Activated CD4-positive, alpha-beta T cell treated with anti-CD3 and anti-CD28 coated beads for 36 hours (primary cell): ENCODE results near the gene INTU. TPM values are rescaled to one million over a fixed set of nuclear protein-coding genes. Genes with fewer than 3 reads are reported as not detected.

Experiments
- ATAC-seq: fragments of 200-7000 bp; cut with Tn5 transposase; one replicate; pipeline ENCODE4 v1.10.0; 2021; ENCODE audit warnings: mild to moderate bottlenecking, moderate library complexity
- CTCF ChIA-PET: fragments of 350-600 bp; sonication (Branson Sonifier 250); formaldehyde crosslinking; loops from one replicate; lab custom pipeline; 2021; ENCODE audit warnings: antibody characterized with exemption; lab: Charles Lee
- POLR2A ChIA-PET: fragments of 350-600 bp; sonication (Branson Sonifier 250); formaldehyde crosslinking; loops from one replicate; lab custom pipeline; 2021; ENCODE audit warnings: antibody characterized with exemption, inconsistent platforms; lab: Charles Lee
- DNase-seq: peaks from one replicate; pipeline ENCODE4 v3.0.0-alpha.2; 2020
- H3K27ac Mint-ChIP-seq: one replicate; pipeline ENCODE4 v1.8.0; 2021; ENCODE audit warnings: mixed read lengths
- H3K27me3 Mint-ChIP-seq: one replicate; pipeline ENCODE4 v1.8.0; 2021; ENCODE audit warnings: mixed read lengths
- H3K36me3 Mint-ChIP-seq: one replicate; pipeline ENCODE4 v1.8.0; 2021; ENCODE audit warnings: low read depth, mixed read lengths
- H3K4me1 Mint-ChIP-seq: one replicate; pipeline ENCODE4 v1.8.0; 2021; ENCODE audit warnings: mixed read lengths
- H3K4me3 Mint-ChIP-seq: one replicate; pipeline ENCODE4 v1.8.0; 2021; ENCODE audit warnings: mild to moderate bottlenecking, moderate library complexity, mixed read lengths
- H3K9me3 Mint-ChIP-seq: one replicate; pipeline ENCODE4 v1.8.0; 2021; ENCODE audit warnings: low read depth, mixed read lengths
- intact Hi-C, 2 experiments: fragments of 100-400 bp; cut with DNase I in 1 of 2; cut with micrococcal nuclease in 1 of 2; formaldehyde crosslinking; loops; one replicate each; pipeline versions ENCODE4 v1.14.2 to v1.15.1; 2022 to 2024; cut with DNase I, micrococcal nuclease
- total RNA-seq, 2 experiments: library from RNA; stranded (reverse); gene quantifications; one replicate each; pipeline ENCODE4 v1.2.3, GENCODE V29; 2021

INTU gene
- total RNA-seq, 2 experiments from 2014 or later = 0.50 to 0.56 TPM

DNA sequence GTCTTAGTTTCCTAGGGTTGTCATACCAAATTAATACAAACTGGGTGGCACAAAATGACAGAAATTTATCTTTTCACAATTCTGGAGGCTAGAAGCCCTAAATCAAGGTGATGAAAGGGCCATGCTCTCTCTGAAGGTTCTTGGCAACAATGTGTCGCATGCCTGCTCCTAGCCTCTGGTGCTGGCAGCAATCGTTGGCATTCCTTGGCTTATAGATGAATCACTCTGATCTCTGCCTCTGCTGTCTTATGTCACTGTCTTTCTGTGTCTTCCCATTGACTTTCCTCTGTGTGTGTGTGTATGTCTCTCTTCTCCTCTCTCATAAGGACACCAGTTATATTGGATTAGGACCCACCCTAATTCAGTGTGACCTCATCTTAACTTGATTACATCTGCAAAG, 15.9 kb upstream of the INTU start:
- Mint-ChIP-seq H3K4me1 (no peaks in the 10 kb centered on the region), H3K27ac (no peak overlapping the region), H3K36me3 (no peaks in the 10 kb centered on the region), H3K27me3 (peaks cover 26% of the 10 kb centered on the region), H3K4me3 (no peak overlapping the region), H3K9me3 (no peaks in the 10 kb centered on the region)
- ChIA-PET CTCF (no interaction called here), POLR2A (no interaction called here)
- no peak for ATAC-seq
- intact Hi-C loops = no loop called here
- DNase-seq = no peak

- H3K9me3 Mint-ChIP-seq = no peaks in the 10 kb centered on the region
- peaks cover 35% of the 10 kb centered on the region for H3K27me3 Mint-ChIP-seq
- CTCF ChIA-PET = no interaction called here
- intact Hi-C loops = no loop called here
- POLR2A ChIA-PET = no interaction called here
- ATAC-seq = no peak
- DNase-seq = no peak
- H3K4me1 Mint-ChIP-seq = peaks cover 2% of the 10 kb centered on the region
- no peaks in the 10 kb centered on the region for H3K36me3 Mint-ChIP-seq
- H3K4me3 Mint-ChIP-seq = no peak overlapping the region
- H3K27ac Mint-ChIP-seq = no peak overlapping the region
Measured at GRCh38 chr4:127618427-127618826, 14.3 kb upstream of the INTU start.

- ChIA-PET POLR2A (no interaction called here), CTCF (no interaction called here)
- H3K4me3 Mint-ChIP-seq = no peak overlapping the region
- no peak overlapping the region for H3K27ac Mint-ChIP-seq
- ATAC-seq (no peak), DNase-seq (no peak)
- H3K27me3 Mint-ChIP-seq = peaks cover 41% of the 10 kb centered on the region
- no peaks in the 10 kb centered on the region for H3K36me3 Mint-ChIP-seq
- no peaks in the 10 kb centered on the region for H3K9me3 Mint-ChIP-seq
- intact Hi-C loops = no loop called here
- peaks cover 10% of the 10 kb centered on the region for H3K4me1 Mint-ChIP-seq
Measured at GRCh38 chr4:127622621-127622920, 10.2 kb upstream of the INTU start.

GRCh38 chr4:127622921-127623796, 9.6 kb upstream of the INTU start:
- DNase-seq = peak; percentile 34
- peaks cover 39% of the 10 kb centered on the region for H3K27me3 Mint-ChIP-seq
- peak overlapping the region; percentile 56 for H3K4me3 Mint-ChIP-seq
- peaks cover 10% of the 10 kb centered on the region for H3K4me1 Mint-ChIP-seq
- peak; percentile 65 for ATAC-seq
- no peak overlapping the region for H3K27ac Mint-ChIP-seq
- no peaks in the 10 kb centered on the region for H3K36me3 Mint-ChIP-seq
- intact Hi-C loops = no loop called here
- H3K9me3 Mint-ChIP-seq = no peaks in the 10 kb centered on the region
- ChIA-PET POLR2A (no interaction called here), CTCF (no interaction called here)

DNA sequence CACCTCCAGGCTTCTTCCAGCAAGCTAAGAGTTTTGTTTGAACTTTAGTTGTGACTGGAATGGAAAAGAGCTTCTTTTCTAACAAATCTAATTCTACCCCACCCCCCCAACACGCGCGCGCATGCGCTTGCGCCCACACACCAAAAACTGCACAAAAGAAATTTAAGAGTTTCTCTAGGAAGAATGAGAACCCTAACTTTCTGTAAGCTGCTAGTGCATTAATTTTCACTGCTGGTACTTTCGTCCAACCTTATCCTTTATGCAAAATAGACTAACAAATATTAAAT, 9.0 kb upstream of the INTU start:
- DNase-seq = peak; percentile 42
- Mint-ChIP-seq H3K36me3 (no peaks in the 10 kb centered on the region), H3K4me3 (peak overlapping the region; percentile 56), H3K4me1 (peaks cover 10% of the 10 kb centered on the region), H3K27me3 (peaks cover 42% of the 10 kb centered on the region), H3K27ac (no peak overlapping the region), H3K9me3 (no peaks in the 10 kb centered on the region)
- intact Hi-C loops = no loop called here
- CTCF ChIA-PET = interaction anchor here (1.2 kb wide), 1 partner anchor 11 kb away, joined by 3 read pairs; no protein-coding TSS in a partner anchor
- POLR2A ChIA-PET = no interaction called here
- no peak for ATAC-seq

DNA sequence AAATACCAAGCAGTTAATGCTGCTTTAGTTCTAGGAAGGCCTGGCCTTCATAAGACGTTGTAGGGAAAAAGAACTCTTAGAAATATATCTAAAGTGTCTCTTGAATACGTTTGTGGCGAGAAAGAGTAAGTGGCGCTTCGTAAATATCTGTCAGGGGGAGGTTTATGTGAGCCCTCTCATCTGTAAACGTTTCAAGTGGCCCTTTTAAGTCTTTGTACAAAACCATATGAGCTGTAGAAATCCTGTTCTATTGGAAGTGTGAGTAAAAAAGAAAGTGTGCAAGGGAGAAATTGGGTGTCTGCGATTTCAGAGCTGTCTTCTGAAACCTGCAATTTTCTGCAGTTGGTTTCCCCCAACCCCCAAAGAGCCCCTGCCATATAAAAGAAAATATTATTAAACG, 8.6 kb upstream of the INTU start:
- no peaks in the 10 kb centered on the region for H3K36me3 Mint-ChIP-seq
- DNase-seq (no peak), ATAC-seq (no peak)
- H3K27me3 Mint-ChIP-seq = peaks cover 39% of the 10 kb centered on the region
- intact Hi-C loops = no loop called here
- no peak overlapping the region for H3K4me3 Mint-ChIP-seq
- POLR2A ChIA-PET = no interaction called here
- H3K4me1 Mint-ChIP-seq = peaks cover 10% of the 10 kb centered on the region
- H3K9me3 Mint-ChIP-seq = no peaks in the 10 kb centered on the region
- CTCF ChIA-PET = interaction anchor here (1.2 kb wide), 1 partner anchor 11 kb away, joined by 3 read pairs; no protein-coding TSS in a partner anchor
- no peak overlapping the region for H3K27ac Mint-ChIP-seq

DNA sequence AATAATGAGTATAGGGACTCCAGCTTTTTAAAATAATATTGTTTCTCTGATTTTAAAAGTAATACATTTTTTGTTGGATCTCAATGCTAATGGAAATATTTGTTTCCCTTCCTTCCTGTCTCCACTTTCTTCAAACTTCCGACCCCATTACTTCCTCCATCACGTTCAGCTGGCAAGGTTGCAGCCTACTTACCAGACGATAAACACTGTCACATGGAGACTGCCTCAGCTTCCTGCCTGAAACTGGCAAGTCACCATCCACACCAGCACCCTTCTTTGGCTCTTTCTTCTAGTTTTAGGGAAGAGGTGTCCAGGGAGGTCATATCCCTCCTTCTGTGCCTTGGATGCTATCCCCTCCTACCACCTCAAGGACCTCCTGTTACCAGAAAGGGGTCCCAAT, 3.4 kb upstream of the INTU start:
- H3K4me3 Mint-ChIP-seq = no peak overlapping the region
- CTCF ChIA-PET = interaction anchor here (0.6 to 1.1 kb wide), 2 partner anchors 9 to 20 kb away, joined by 3 read pairs; no protein-coding TSS in a partner anchor
- intact Hi-C loops = no loop called here

GRCh38 chr4:127630152-127630551, 2.6 kb upstream of the INTU start:
- Mint-ChIP-seq H3K36me3 (no peaks in the 10 kb centered on the region), H3K4me1 (peaks cover 9% of the 10 kb centered on the region), H3K9me3 (no peaks in the 10 kb centered on the region), H3K27ac (no peak overlapping the region), H3K27me3 (peaks cover 34% of the 10 kb centered on the region), H3K4me3 (no peak overlapping the region)
- CTCF ChIA-PET = no interaction called here
- no peak for DNase-seq
- ATAC-seq = no peak
- intact Hi-C loops = loop anchor here in 1 of 2 experiments (5.0 kb wide), 1 partner anchor 432 kb away; the partner anchor contains the start of gene LARP1B
- POLR2A ChIA-PET = no interaction called here

More for the DNA sequence above, 3.4 kb upstream of the INTU start:
- Mint-ChIP-seq H3K27me3 (peaks cover 39% of the 10 kb centered on the region), H3K4me1 (peaks cover 9% of the 10 kb centered on the region), H3K36me3 (no peaks in the 10 kb centered on the region), H3K9me3 (no peaks in the 10 kb centered on the region), H3K27ac (no peak overlapping the region)
- DNase-seq (no peak), ATAC-seq (no peak)
- POLR2A ChIA-PET = no interaction called here

DNA sequence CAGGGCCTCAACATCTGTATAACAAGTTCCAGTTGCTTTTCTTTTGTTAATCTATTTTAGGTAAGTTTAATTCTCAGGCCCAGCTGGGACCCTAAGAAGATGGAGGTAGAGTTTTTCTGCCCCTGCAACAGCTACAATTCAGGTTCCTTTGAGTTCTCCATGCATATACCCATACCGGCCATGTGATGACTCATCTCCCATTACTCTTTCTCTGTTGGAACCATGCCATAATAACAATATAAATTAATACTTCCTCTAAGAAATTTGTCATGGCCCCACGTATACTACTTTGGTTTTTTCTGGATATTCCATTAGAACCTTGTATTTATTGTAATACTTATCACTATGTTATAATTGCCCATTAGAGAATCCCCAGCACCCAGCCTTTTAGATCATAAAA, 1.3 kb upstream of the INTU start:
- no peak for ATAC-seq
- POLR2A ChIA-PET = no interaction called here
- Mint-ChIP-seq H3K4me1 (peaks cover 9% of the 10 kb centered on the region), H3K9me3 (no peaks in the 10 kb centered on the region), H3K4me3 (no peak overlapping the region), H3K27me3 (peaks cover 39% of the 10 kb centered on the region), H3K36me3 (no peaks in the 10 kb centered on the region), H3K27ac (no peak overlapping the region)
- DNase-seq = no peak
- CTCF ChIA-PET = no interaction called here
- intact Hi-C loops = loop anchor here in 1 of 2 experiments (5.0 kb wide), 1 partner anchor 431 kb away; the partner anchor contains the start of gene LARP1B

- Mint-ChIP-seq H3K27ac (no peak overlapping the region), H3K9me3 (no peaks in the 10 kb centered on the region), H3K36me3 (no peaks in the 10 kb centered on the region), H3K4me3 (no peak overlapping the region), H3K4me1 (peaks cover 9% of the 10 kb centered on the region), H3K27me3 (peaks cover 35% of the 10 kb centered on the region)
- DNase-seq (no peak), ATAC-seq (no peak)
- intact Hi-C loops = loop anchor here in 1 of 2 experiments (5.0 kb wide), 1 partner anchor 428 kb away; the partner anchor contains the start of gene LARP1B
- ChIA-PET CTCF (interaction anchor here (1.1 kb wide), 1 partner anchor 10 kb away, joined by 3 read pairs; no protein-coding TSS in a partner anchor), POLR2A (no interaction called here)
Measured at GRCh38 chr4:127634181-127634580, 1.4 kb downstream of the INTU start.

DNA sequence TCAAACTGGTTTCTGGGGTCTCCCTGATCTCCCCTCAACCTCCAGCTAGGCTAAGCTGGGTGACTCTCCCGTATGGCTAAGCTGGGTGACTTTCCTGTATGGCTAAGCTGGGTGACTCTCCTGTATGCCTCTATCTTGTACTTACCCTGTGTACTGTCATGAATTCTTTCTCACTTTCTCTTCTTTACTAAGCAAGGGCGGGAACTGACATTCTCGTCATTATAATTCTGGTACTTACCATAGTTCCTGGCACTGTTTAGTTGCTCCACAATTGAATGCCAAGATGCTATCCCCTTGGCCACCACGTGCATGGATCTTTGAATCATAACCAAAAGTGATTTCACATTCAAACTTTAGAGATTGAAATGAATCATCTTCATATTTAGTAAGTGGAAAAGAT, 8.8 kb downstream of the INTU start:
- intact Hi-C loops = no loop called here
- POLR2A ChIA-PET = no interaction called here

GRCh38 chr4:127642169-127642568, 9.4 kb downstream of the INTU start:
- Mint-ChIP-seq H3K9me3 (no peaks in the 10 kb centered on the region), H3K36me3 (no peaks in the 10 kb centered on the region), H3K4me1 (no peaks in the 10 kb centered on the region), H3K27ac (no peak overlapping the region), H3K27me3 (peaks cover 9% of the 10 kb centered on the region), H3K4me3 (no peak overlapping the region)
- ChIA-PET POLR2A (no interaction called here), CTCF (interaction anchor here (1.4 kb wide), 1 partner anchor 14 kb away, joined by 4 read pairs; no protein-coding TSS in a partner anchor)
- intact Hi-C loops = no loop called here
- ATAC-seq (no peak), DNase-seq (no peak)

More for the DNA sequence above, 8.8 kb downstream of the INTU start:
- ATAC-seq = peak; percentile 53
- H3K4me3 Mint-ChIP-seq = no peak overlapping the region
- no peaks in the 10 kb centered on the region for H3K9me3 Mint-ChIP-seq
- CTCF ChIA-PET = interaction anchor here (1.4 kb wide), 1 partner anchor 15 kb away, joined by 4 read pairs; no protein-coding TSS in a partner anchor
- no peaks in the 10 kb centered on the region for H3K4me1 Mint-ChIP-seq
- H3K27ac Mint-ChIP-seq = no peak overlapping the region
- H3K36me3 Mint-ChIP-seq = no peaks in the 10 kb centered on the region
- peaks cover 10% of the 10 kb centered on the region for H3K27me3 Mint-ChIP-seq
- DNase-seq = no peak
